AG10803 (cell line): ENCODE measurements around the gene DLGAP1.

Experiments used
- DNase-seq: peaks from one replicate; pipeline ENCODE4 v3.0.0; 2010; ENCODE audit warnings: low read depth
- H3K4me3 ChIP-seq: 2 replicates; pipeline ENCODE4 v1.5.1; 2011; ENCODE audit warnings: mild to moderate bottlenecking, low read length, control low read depth
- CTCF ChIP-seq: conservative IDR thresholded peaks from 2 replicates; pipeline ENCODE4 v1.5.1; 2011; ENCODE audit warnings: mild to moderate bottlenecking, low read length, control low read depth, inconsistent platforms

The DLGAP1 gene

GRCh38 chr18:4211111-4211837, 243.8 kb downstream of the DLGAP1 start:
- H3K4me3 ChIP-seq: no peak overlapping the region
- no peak for TF ChIP-seq CTCF
- no peak for DNase-seq

GRCh38 chr18:4208366-4208765, 246.7 kb downstream of the DLGAP1 start:
- no peak overlapping the region for H3K4me3 ChIP-seq
- no peak for TF ChIP-seq CTCF
- DNase-seq: no peak

GRCh38 chr18:4207383-4207985, 247.6 kb downstream of the DLGAP1 start:
- DNase-seq: no peak
- H3K4me3 ChIP-seq: no peak overlapping the region
- TF ChIP-seq CTCF: no peak

- no peak for DNase-seq
- no peak overlapping the region for H3K4me3 ChIP-seq
- no peak for TF ChIP-seq CTCF
These were observed 250.7 kb downstream of the DLGAP1 start for GRCh38 chr18:4204438-4204720.

- no peak for TF ChIP-seq CTCF
- no peak for DNase-seq
- no peak overlapping the region for H3K4me3 ChIP-seq
These were observed 251.3 kb downstream of the DLGAP1 start for GRCh38 chr18:4203568-4204437.

GRCh38 chr18:4200399-4200798, 254.7 kb downstream of the DLGAP1 start:
- no peak for TF ChIP-seq CTCF
- no peak for DNase-seq
- no peak overlapping the region for H3K4me3 ChIP-seq
